ENCODE measurements around the gene MAP2K5.

MAP2K5 gene

DNA sequence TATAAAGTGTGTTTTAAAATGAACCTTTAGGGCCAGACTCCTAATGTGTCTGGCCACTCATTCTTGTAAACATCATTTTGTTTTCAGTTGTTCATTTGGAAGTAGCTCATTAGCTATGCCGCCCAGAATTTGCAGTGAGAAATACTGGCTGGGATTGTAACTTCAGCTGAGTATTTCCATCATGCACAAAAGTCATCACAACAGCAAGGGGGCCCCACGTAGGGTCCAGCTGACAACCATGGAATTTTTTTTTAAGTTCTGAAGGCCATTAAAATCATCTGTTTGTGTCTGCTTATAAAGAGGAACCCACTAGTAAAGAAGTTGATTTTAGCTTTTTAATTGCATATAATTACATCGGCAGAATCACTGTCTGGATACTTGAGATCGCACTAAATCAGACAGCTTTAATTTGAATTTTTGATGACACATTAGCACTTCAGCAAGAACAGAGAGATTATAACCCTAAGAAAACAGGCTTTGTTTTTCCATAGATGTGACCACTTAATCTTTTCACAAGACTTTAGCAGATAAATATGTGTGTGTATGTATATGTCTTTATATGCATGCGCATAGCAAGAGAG, 236.6 kb downstream of the MAP2K5 start:
- Histone ChIP-seq H3K4me2 (ENCODE audit: low read depth, low read length) (no peak overlapping the region), H3F3A (ENCODE audit: insufficient read depth, low read length) (peaks cover 19% of the 10 kb centered on the region), H2AFZ (ENCODE audit: low read length) (no peak overlapping the region), H3K9me3 (replicated peaks; ENCODE audit: insufficient read depth, low read length) (no peaks in the 10 kb centered on the region), H3K27me3 (replicated peaks; ENCODE audit: insufficient read depth, low read length) (no peaks in the 10 kb centered on the region), H3K9me2 (replicated peaks; ENCODE audit: insufficient read depth, low read length) (no peaks in the 10 kb centered on the region), H3K36me3 (replicated peaks; ENCODE audit: insufficient read depth, low read length) (no peaks in the 10 kb centered on the region), H3K4me3 (ENCODE audit: low read length) (no peak overlapping the region), H4K20me1 (ENCODE audit: insufficient read depth, low read length) (no peaks in the 10 kb centered on the region), H3K4me1 (ENCODE audit: low read length) (peaks cover 30% of the 10 kb centered on the region), H3K79me2 (ENCODE audit: low read length) (no peaks in the 10 kb centered on the region), H3K27ac (ENCODE audit: low read length) (no peak overlapping the region), H3K9ac (ENCODE audit: low read length) (no peak overlapping the region)
- no peak for DNase-seq
- TF ChIP-seq, protein P1, sequence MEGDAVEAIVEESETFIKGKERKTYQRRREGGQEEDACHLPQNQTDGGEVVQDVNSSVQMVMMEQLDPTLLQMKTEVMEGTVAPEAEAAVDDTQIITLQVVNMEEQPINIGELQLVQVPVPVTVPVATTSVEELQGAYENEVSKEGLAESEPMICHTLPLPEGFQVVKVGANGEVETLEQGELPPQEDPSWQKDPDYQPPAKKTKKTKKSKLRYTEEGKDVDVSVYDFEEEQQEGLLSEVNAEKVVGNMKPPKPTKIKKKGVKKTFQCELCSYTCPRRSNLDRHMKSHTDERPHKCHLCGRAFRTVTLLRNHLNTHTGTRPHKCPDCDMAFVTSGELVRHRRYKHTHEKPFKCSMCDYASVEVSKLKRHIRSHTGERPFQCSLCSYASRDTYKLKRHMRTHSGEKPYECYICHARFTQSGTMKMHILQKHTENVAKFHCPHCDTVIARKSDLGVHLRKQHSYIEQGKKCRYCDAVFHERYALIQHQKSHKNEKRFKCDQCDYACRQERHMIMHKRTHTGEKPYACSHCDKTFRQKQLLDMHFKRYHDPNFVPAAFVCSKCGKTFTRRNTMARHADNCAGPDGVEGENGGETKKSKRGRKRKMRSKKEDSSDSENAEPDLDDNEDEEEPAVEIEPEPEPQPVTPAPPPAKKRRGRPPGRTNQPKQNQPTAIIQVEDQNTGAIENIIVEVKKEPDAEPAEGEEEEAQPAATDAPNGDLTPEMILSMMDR (IDR thresholded peaks at IDR 0.05; ENCODE audit: low read length): no peak
- TF ChIP-seq EZH2phosphoT487 (IDR thresholded peaks at IDR 0.05; ENCODE audit: low read length) (no peak), EZH2 (optimal IDR thresholded peaks at IDR 0.05; ENCODE audit: low read depth, low read length) (no peak)

DNA sequence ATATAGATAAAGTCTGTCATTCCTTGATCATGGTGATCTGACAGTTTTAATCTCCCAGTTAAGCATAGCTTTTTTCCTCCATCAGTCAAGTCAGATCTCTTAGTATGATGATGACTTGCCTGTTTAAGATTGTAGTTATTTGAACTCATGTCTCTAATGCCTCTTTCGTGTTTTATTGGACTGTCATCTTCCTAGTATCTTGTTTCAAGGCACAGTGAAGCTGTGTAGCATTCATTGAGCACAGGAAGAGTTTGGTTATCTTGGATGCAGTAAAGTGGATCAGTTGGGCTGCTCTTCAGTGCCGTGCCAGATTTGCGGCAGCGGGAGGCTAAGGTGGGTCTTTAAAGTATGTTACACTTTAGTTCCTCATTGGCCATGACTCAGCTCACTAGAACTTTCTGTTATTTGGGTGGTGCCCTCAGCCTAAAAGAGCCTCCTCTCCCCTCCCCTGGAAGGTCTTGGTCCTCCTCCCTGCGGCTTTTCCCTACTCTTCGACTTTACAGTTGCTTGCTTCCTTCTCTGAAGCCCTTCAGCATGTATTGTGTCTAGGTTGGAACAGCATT, 237.1 kb downstream of the MAP2K5 start:
- H3K9ac ChIP-seq (ENCODE audit: low read length): no peak overlapping the region
- peaks cover 32% of the 10 kb centered on the region for H3K4me1 ChIP-seq (ENCODE audit: low read length)
- H3F3A ChIP-seq (ENCODE audit: insufficient read depth, low read length): peaks cover 24% of the 10 kb centered on the region
- no peak overlapping the region for H3K4me3 ChIP-seq (ENCODE audit: low read length)
- H3K36me3 ChIP-seq (replicated peaks; ENCODE audit: insufficient read depth, low read length): no peaks in the 10 kb centered on the region
- H4K20me1 ChIP-seq (ENCODE audit: insufficient read depth, low read length): no peaks in the 10 kb centered on the region
- H3K79me2 ChIP-seq (ENCODE audit: low read length): no peaks in the 10 kb centered on the region
- no peaks in the 10 kb centered on the region for H3K9me2 ChIP-seq (replicated peaks; ENCODE audit: insufficient read depth, low read length)
- TF ChIP-seq EZH2phosphoT487 (IDR thresholded peaks at IDR 0.05; ENCODE audit: low read length): no peak
- H3K27ac ChIP-seq (ENCODE audit: low read length): no peak overlapping the region
- DNase-seq: no peak
- H3K9me3 ChIP-seq (replicated peaks; ENCODE audit: insufficient read depth, low read length): no peaks in the 10 kb centered on the region
- no peak overlapping the region for H3K4me2 ChIP-seq (ENCODE audit: low read depth, low read length)
- no peak overlapping the region for H2AFZ ChIP-seq (ENCODE audit: low read length)
- H3K27me3 ChIP-seq (replicated peaks; ENCODE audit: insufficient read depth, low read length): no peaks in the 10 kb centered on the region

DNA sequence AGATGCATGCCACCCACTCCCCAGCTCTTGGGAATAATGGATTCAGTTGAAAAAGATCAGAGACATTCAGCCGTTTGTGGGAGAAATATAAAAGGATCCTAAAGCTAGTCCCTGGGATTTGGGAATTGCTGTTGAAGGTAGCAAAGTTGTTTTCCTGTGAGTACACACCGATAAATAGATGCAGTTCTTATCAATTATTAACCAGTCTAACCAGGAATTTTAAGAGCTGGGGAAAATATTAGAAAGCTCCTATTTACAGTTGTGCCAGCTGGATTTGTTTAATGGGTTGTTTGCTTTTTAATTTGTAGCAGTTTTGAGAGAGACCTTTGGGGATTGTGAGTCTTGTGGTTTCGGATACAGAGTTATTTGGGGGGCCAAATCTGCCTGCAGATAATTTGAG, 238.6 kb downstream of the MAP2K5 start:
- no peak for TF ChIP-seq EZH2phosphoT487 (IDR thresholded peaks at IDR 0.05; ENCODE audit: low read length)
- TF ChIP-seq EZH2 (optimal IDR thresholded peaks at IDR 0.05; ENCODE audit: low read depth, low read length): no peak
- TF ChIP-seq, protein P1 (IDR thresholded peaks at IDR 0.05; ENCODE audit: low read length): no peak
- Histone ChIP-seq H3K4me2 (ENCODE audit: low read depth, low read length) (no peak overlapping the region), H3F3A (ENCODE audit: insufficient read depth, low read length) (peaks cover 30% of the 10 kb centered on the region), H3K9me3 (replicated peaks; ENCODE audit: insufficient read depth, low read length) (no peaks in the 10 kb centered on the region), H3K27me3 (replicated peaks; ENCODE audit: insufficient read depth, low read length) (no peaks in the 10 kb centered on the region), H3K27ac (ENCODE audit: low read length) (no peak overlapping the region), H3K9me2 (replicated peaks; ENCODE audit: insufficient read depth, low read length) (no peaks in the 10 kb centered on the region), H2AFZ (ENCODE audit: low read length) (no peak overlapping the region), H3K79me2 (ENCODE audit: low read length) (no peaks in the 10 kb centered on the region), H3K4me1 (ENCODE audit: low read length) (peaks cover 35% of the 10 kb centered on the region), H3K9ac (ENCODE audit: low read length) (no peak overlapping the region), H4K20me1 (ENCODE audit: insufficient read depth, low read length) (no peaks in the 10 kb centered on the region), H3K4me3 (ENCODE audit: low read length) (no peak overlapping the region), H3K36me3 (replicated peaks; ENCODE audit: insufficient read depth, low read length) (no peaks in the 10 kb centered on the region)
- DNase-seq: no peak

Measured in MM.1S (cell line).